GM12891 (cell line): ENCODE measurements around the gene RGS9.

Experiments
- DNase-seq: peaks from one replicate; pipeline ENCODE4 v3.0.0; 2011; ENCODE audit warnings: low spot score; ENCODE audit not compliant: insufficient read length
- FAIRE-seq: peaks from 2 replicates; lab custom pipeline; 2011; peaks lifted over from hg19 to GRCh38; lab: Jason Lieb, UNC
- PAX5 ChIP-seq: IDR thresholded peaks from 2 replicates; pipeline ENCODE4 v1.6.1; 2011; ENCODE audit warnings: low read length, moderate library complexity, mild to moderate bottlenecking; ENCODE audit not compliant: insufficient read depth, severe bottlenecking
- POLR2A ChIP-seq: IDR thresholded peaks from 2 replicates; pipeline ENCODE4 v1.6.1; 2011; ENCODE audit warnings: low read depth, low read length, control low read depth
- POLR2AphosphoS5 ChIP-seq: IDR thresholded peaks from 2 replicates; pipeline ENCODE4 v1.6.1; 2011; ENCODE audit warnings: low read depth, low read length, control low read depth
- POU2F2 ChIP-seq: IDR thresholded peaks from 2 replicates; pipeline ENCODE4 v1.6.1; 2011; ENCODE audit warnings: low read depth, mild to moderate bottlenecking, control low read depth, low read length, moderate library complexity
- SPI1 ChIP-seq: IDR thresholded peaks from 2 replicates; pipeline ENCODE4 v1.6.1; 2011; ENCODE audit warnings: low read depth, low read length, control low read depth
- TAF1 ChIP-seq: IDR thresholded peaks from 2 replicates; pipeline ENCODE4 v1.6.1; 2011; ENCODE audit warnings: low read depth, low read length, control low read depth

RGS9 gene

DNA sequence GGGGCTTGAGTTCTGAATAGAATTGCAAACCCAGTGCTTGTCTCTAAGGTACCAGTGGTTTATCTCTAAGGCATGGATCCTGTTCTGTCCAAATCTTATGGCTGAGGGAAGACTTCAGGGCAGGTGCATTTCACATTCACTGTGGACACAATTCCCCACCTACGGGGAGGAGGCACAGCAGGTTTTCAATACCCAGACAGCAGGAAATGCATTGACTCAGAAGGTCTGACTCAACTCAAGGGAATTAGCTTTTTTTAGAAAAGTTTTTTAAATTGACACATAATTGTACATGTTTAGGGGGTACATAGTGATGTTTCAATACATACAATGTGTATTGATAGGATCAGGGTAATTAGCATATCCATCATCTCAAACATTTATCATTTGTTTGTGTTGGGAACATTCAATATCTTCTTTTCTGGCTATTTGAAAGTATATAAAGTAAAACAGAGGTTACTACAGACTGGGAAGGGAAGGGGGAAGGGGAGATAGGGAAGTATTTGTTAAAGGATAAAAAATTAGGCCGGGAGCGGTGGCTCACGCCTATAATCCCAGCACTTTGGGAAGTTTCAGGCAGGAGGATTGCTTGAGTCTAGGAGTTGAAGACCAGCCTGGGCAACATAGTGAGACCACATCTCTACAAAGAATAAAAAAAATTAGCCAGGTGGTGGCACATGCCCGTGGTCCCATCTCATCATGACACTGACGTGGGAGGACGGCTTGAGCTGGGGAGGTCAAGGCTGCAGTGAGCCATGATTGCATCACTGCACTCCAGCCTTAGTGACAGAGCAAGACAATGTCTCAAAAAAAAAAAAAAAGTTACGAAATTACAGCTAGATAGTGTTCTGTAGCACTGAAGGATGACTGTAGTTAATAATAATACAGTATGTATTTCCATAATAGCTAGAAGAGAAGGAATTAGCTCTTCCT, 54.9 kb downstream of the RGS9 start:
- DNase-seq, result no peak
- no peak for FAIRE-seq
- TF ChIP-seq SPI1 (no peak), TAF1 (no peak), POU2F2 (no peak), PAX5 (no peak), POLR2AphosphoS5 (no peak), POLR2A (no peak)

DNA sequence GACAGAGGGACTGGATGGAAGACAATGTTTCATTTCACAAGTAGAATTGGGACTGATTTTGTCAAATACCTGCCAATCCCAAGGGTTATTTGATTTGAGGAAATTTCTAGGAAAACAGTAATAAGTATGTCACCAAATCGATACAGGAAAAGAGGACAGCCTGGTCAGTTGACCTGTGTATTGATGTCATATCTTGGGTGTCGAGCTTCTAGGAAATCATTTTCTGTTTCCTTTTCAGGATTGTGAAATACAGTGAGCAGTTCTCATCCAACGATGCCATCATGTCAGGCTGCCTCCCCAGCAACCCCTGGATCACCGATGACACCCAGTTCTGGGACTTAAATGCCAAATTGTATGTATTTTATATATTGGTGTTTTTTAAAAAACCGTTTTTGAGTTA, 56.1 kb downstream of the RGS9 start:
- TF ChIP-seq SPI1, result no peak
- no peak for TF ChIP-seq POLR2AphosphoS5
- no peak for TF ChIP-seq TAF1
- TF ChIP-seq PAX5, result no peak
- no peak for TF ChIP-seq POLR2A
- no peak for TF ChIP-seq POU2F2
- FAIRE-seq, result no peak
- no peak for DNase-seq

DNA sequence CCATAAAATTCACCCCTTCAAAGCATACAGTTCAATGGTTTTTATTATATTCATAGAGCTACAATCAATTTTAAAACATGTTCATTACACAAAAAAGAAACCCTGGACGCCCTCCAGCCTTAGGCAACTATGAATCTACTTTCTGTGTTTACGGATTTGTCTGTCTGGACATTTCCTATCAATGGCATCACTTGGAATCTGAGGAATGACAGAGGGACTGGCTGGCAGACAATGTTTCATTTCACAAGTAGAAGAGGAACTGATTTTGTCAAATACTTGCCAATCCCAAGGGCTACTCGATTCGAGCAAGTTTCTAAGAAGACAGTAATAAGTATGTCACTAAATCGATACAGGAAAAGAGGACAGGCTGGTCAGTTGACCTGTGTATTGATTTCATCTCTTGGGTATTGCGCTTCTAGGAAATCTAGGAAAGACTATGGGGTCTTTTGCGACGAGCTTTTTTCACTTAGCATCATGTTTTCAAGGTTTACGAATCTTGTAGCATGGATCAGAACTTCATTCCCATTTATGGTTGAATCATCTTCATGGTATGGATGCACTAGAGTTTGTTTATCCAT, 56.6 kb downstream of the RGS9 start:
- no peak for FAIRE-seq
- no peak for DNase-seq
- no peak for TF ChIP-seq TAF1
- TF ChIP-seq SPI1, result no peak
- TF ChIP-seq PAX5, result no peak
- TF ChIP-seq POLR2AphosphoS5, result no peak
- no peak for TF ChIP-seq POLR2A
- TF ChIP-seq POU2F2, result no peak

DNA sequence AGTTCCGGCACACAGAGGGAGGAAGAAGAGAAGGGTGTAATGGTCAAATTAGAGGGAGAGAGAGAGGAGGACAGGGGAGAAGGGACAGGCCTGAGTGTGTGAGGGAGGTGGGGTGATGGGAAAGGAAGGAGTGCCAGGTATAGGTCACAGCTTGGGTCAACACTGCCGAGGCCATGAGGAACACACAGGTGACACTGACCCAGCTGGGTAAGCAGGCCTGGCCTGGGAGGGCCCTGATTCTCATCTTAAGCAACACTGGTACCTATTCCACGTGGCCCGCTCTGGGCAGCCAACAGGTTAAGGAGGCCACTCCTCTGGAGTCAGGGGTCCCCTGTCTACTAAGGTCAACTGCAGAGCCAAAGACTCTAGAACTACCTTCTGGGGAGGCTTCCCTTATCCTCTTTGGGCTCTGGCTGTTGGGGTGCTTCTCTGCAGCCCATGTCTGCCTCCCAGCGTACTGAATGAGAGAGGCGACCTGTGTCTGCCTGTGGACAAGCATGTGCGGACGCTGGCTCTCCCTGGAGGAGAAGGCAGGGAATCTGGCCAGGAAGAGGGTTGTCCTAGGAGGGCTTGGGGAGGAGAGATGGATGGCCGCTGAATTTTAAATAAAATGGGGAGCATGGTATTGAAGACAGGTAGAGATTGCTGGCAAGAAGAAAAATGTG, 57.6 kb downstream of the RGS9 start:
- TF ChIP-seq SPI1, result no peak
- no peak for TF ChIP-seq POLR2A
- no peak for TF ChIP-seq PAX5
- TF ChIP-seq POU2F2, result no peak
- TF ChIP-seq TAF1, result no peak
- TF ChIP-seq POLR2AphosphoS5, result no peak
- no peak for FAIRE-seq
- DNase-seq, result no peak

DNA sequence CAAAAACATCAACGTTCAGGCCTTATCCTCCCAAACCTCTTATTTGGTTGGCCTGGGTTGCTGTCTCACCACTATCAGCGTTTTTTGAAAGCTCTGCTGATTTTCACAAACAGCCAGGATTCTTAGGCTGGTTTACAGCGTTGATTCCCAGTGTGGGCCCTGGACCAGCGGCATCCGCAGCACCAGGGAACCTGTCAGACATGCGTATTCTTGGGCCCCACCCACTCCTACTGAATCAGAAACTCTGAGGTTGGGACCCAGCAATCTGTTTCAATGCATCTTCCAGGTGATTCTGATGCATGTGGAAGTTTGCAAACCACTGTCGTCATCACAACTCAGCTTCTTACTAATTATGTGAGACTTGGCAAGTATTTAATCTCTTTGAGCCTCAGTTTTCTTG, 58.5 kb downstream of the RGS9 start:
- no peak for FAIRE-seq
- TF ChIP-seq PAX5 (no peak), POU2F2 (no peak), POLR2AphosphoS5 (no peak), POLR2A (no peak), TAF1 (no peak)
- DNase-seq, result no peak

DNA sequence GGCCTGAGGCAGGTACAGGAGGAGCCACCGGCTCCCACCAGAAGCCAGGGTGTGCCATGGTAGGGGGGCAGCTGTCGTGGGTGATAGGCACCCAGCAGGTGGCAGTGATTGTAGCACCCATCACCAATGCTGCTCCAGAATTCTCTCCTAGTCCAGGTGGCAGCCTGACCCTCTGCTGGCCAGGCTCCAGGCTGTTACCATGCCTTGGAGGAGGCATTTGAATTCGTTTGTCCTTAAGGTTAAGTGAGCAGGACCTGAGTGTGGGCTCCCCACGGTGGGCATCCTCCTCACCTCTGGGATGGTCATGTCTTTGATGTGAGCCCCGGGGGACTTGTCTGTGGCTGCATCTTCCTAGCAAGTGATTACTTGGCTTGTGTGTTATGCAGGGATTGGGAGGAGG, 59.4 kb downstream of the RGS9 start:
- DNase-seq, result no peak
- FAIRE-seq, result no peak
- TF ChIP-seq PAX5 (no peak), POLR2AphosphoS5 (no peak), POU2F2 (no peak)

DNA sequence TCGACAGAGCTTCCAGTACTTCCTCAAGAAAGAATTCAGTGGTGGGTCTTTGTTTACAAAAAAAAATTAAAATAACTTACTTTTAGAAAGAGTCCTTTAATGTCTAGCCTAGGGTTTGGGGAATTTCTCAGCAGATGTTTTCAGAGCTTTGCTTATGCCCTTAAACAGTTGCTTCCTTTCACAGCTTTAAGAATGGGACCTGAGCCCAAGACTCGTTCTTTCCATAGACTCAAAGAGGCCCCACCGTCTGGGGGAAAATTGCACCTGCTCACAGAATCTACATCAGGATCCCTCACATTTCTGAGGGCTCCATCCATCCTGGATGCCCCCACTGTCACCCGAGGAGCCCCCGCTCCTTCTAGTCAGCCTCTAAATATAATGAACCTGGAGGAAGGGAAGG, 60.0 kb downstream of the RGS9 start:
- TF ChIP-seq POLR2AphosphoS5, result no peak
- no peak for TF ChIP-seq PAX5
- TF ChIP-seq TAF1, result no peak
- DNase-seq, result no peak
- no peak for FAIRE-seq

DNA sequence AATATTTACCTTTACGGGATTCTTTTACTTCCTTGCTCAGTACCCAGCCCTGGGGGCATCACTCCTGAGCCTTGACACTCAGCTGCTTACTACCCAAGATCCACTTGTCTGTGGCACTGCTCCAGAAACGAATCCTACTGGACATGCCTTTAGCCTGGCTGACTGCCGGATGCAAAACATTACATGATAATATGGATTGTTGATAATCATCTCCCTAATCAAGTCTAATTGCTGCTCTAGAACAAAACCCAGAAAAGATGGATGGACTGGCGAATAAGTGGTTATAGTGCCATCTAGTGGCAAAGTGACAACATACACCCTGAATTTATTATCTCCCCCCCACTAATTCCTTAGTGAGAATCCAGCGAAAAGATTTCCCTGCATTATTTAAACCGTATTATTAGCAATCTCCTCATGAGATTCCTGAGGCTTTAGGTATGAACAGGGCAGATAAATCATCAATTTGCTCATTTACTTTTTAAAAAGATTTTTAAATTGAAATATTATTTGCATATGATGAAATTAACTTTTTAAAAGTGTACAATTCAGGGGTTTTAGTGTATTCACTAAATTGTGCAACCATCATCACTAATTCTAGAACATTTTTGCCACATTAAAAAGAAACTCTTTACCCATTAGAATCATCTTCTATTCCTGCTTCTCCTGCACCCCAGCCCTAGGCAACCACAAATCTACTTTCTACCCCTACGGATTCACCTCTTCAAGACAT, 61.6 kb downstream of the RGS9 start:
- no peak for TF ChIP-seq POLR2A
- no peak for TF ChIP-seq POU2F2
- no peak for TF ChIP-seq POLR2AphosphoS5
- TF ChIP-seq PAX5, result no peak
- no peak for TF ChIP-seq TAF1
- TF ChIP-seq SPI1, result no peak
- DNase-seq, result peak; percentile 44
- FAIRE-seq, result peak; percentile 97

DNA sequence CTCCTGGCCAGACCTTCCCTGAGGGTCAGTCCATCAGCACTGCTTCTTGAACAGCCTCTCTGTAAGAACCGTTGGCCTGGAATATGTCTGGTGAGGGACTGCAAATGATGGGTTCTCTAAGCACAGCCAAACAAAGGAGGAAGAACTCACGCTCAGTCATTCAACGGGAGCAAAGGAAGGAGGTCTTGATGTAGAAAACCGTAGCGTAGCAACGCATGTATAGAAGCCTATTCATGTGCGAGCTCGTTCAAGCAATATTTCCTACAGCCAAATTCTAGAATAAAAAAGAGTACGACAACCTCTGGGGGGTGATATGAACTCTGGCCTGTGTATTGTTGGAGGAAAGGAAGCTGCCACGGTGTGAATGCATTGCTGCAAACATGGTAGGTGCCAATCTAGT, 64.2 kb downstream of the RGS9 start:
- no peak for TF ChIP-seq PAX5
- no peak for TF ChIP-seq POU2F2
- no peak for TF ChIP-seq POLR2A
- TF ChIP-seq TAF1, result no peak
- TF ChIP-seq SPI1, result no peak
- TF ChIP-seq POLR2AphosphoS5, result no peak
- FAIRE-seq (no peak), DNase-seq (no peak)
